ENCODE data around the gene PDZD2.

Gene PDZD2

GRCh38 chr5:31637851-31638250 is 1.1 kb upstream of the PDZD2 start:
- no peak for TF ChIP-seq ZFX (IDR thresholded peaks at IDR 0.05; ENCODE audit: borderline replicate concordance)
- TF ChIP-seq, protein P1, sequence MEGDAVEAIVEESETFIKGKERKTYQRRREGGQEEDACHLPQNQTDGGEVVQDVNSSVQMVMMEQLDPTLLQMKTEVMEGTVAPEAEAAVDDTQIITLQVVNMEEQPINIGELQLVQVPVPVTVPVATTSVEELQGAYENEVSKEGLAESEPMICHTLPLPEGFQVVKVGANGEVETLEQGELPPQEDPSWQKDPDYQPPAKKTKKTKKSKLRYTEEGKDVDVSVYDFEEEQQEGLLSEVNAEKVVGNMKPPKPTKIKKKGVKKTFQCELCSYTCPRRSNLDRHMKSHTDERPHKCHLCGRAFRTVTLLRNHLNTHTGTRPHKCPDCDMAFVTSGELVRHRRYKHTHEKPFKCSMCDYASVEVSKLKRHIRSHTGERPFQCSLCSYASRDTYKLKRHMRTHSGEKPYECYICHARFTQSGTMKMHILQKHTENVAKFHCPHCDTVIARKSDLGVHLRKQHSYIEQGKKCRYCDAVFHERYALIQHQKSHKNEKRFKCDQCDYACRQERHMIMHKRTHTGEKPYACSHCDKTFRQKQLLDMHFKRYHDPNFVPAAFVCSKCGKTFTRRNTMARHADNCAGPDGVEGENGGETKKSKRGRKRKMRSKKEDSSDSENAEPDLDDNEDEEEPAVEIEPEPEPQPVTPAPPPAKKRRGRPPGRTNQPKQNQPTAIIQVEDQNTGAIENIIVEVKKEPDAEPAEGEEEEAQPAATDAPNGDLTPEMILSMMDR (IDR thresholded peaks at IDR 0.05): no peak
- H3K27ac ChIP-seq: no peak overlapping the region

GRCh38 chr5:31638345-31638744 is 586 bp upstream of the PDZD2 start:
- H3K27ac ChIP-seq: no peak overlapping the region
- TF ChIP-seq, protein P1 (IDR thresholded peaks at IDR 0.05): no peak
- no peak for TF ChIP-seq ZFX (IDR thresholded peaks at IDR 0.05; ENCODE audit: borderline replicate concordance)

DNA sequence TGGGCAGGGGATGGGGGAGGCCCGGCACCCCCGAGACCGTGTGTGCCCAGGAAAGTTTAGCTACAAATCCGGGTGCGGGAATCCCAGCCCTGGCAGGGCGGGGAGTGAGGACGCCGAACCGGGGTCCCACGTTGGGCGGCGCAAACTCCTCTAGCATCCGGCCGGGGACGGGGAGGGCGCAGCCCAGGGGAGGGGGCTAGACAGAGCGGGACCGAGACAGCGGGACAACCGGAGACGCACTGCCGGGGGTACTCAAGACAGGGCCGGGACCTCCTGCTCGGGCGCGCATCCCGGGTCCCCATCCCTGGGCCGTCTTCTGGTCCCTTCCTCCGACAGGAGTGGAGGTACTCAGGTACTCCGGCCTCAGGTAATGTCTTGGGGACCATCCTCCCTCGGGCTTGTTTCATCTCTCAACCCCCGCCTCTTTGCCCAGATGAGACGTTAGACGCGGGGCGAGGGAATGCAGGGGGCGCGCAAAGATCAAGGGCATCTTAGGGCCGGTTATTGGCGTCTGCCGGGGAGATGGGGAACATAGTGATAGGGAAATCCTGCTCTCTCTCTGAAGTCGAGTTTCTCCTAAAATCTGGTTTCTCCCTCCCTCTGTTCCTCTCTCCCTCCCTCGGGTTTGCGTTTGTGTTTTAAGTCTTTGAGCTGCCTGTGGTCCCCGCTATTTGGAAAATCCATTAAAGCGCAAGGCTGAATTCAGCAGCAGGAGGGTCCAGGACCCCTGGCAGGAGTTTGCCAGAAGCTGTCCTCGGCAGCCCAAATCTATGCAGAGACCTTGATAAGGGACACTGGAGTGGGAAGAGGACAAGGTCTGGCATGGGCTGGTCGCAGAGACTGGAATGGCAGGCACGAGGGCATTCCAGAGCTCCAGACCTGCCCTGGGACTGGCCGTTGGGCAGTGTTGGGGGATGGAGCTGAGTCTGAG is 815 bp downstream of the PDZD2 start:
- TF ChIP-seq ZFX (IDR thresholded peaks at IDR 0.05; ENCODE audit: borderline replicate concordance): no peak
- TF ChIP-seq, protein P1 (IDR thresholded peaks at IDR 0.05): no peak
- H3K27ac ChIP-seq: no peak overlapping the region

- no peak for TF ChIP-seq ZFX (IDR thresholded peaks at IDR 0.05; ENCODE audit: borderline replicate concordance)
- TF ChIP-seq, protein P1 (IDR thresholded peaks at IDR 0.05): no peak
- no peak overlapping the region for H3K27ac ChIP-seq
These were observed 1.6 kb downstream of the PDZD2 start for GRCh38 chr5:31640573-31640972.

DNA sequence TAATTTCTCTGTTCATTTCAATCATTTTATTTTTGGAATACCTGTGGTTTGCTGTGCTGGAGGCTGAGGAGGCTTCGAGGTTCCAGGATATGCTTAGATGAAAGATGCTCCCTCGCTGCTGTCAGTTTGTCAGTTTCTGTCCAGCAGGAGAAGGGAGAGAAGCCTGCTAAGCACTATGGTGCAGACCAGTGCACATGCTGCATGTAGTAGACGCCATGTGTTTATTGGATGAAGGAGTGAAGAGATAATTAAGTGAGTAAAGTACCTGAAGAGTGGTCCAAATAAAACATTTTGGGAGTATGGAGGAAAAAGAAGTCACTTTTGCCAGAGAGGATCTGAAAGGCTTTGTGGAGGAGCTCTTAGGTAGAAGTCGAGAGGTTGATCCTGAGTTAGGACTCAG is 2.1 kb downstream of the PDZD2 start:
- H3K27ac ChIP-seq: no peak overlapping the region
- TF ChIP-seq, protein P1 (IDR thresholded peaks at IDR 0.05): no peak
- TF ChIP-seq ZFX (IDR thresholded peaks at IDR 0.05; ENCODE audit: borderline replicate concordance): no peak

GRCh38 chr5:31641575-31641974 is 2.6 kb downstream of the PDZD2 start:
- no peak overlapping the region for H3K27ac ChIP-seq
- TF ChIP-seq, protein P1 (IDR thresholded peaks at IDR 0.05): no peak
- no peak for TF ChIP-seq ZFX (IDR thresholded peaks at IDR 0.05; ENCODE audit: borderline replicate concordance)

DNA sequence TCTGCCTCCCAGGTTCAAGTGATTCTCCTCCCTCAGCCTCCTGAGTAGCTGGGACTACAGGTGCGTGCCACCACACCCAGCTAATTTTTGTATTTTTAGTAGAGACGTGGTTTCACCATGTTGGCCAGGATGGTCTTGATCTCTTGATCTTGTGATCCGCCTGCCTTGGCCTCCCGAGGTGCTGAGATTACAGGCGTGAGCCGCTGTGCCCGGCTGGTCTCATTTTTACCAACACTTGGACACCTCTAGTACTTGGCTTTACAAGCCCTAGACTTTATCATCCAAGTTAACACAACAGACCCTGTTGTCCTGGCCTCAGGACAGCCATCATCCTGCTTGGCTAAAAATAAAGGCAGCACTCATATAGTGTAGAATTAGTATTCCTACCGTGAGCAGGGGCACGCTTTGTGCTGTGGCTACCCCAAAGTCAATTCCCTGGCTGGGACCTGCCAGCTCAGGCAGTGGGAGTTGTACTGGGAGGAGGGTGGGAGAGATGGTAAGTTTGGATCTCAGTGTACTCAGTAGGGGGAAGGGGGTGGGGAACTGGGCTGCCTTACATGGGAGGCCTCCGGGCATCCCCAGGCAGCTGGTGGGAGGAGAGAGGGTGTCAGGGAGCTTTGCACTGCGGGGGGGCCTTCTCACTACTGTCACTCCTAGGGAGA is 6.6 kb downstream of the PDZD2 start:
- TF ChIP-seq, protein P1 (IDR thresholded peaks at IDR 0.05): no peak
- no peak overlapping the region for H3K27ac ChIP-seq

Data from 22Rv1 (cell line).